Hematopoietic multipotent progenitor cell treated with erythropoietin and hydrocortisone succinate and interleukin-3 and kit ligand, for 6 days (in vitro differentiated cells): ENCODE data around the gene CTRB1.
"Not testable (repeated sequence)": the region's sequence is repeated elsewhere in the genome, so short reads cannot be mapped to it uniquely, and the experiment has no call there.

Source experiments
- DNase-seq: peaks from one replicate; pipeline ENCODE4 v3.0.0-alpha.2; 2015

Gene CTRB1

GRCh38 chr16:75226550-75227360 lies 8.0 kb downstream of the CTRB1 start:
- no peak for DNase-seq

GRCh38 chr16:75227361-75228142 lies 8.8 kb downstream of the CTRB1 start:
- DNase-seq = no peak

GRCh38 chr16:75228143-75228976 lies 9.6 kb downstream of the CTRB1 start:
- DNase-seq = no peak

GRCh38 chr16:75229172-75230031 lies 10.6 kb downstream of the CTRB1 start:
- no peak for DNase-seq

- no peak for DNase-seq
These were observed 11.8 kb downstream of the CTRB1 start for GRCh38 chr16:75230471-75231110.

GRCh38 chr16:75231570-75231969 lies 12.8 kb downstream of the CTRB1 start:
- DNase-seq = no peak

- no peak for DNase-seq
These were observed 14.8 kb downstream of the CTRB1 start for GRCh38 chr16:75233611-75233938.

- no peak for DNase-seq
These were observed 16.3 kb downstream of the CTRB1 start for GRCh38 chr16:75234856-75235696.

GRCh38 chr16:75235721-75236193 lies 17.0 kb downstream of the CTRB1 start:
- no peak for DNase-seq

- DNase-seq = no peak
These were observed 17.4 kb downstream of the CTRB1 start for GRCh38 chr16:75236232-75236631.

GRCh38 chr16:75236736-75237397 lies 18.1 kb downstream of the CTRB1 start:
- DNase-seq = no peak

- no peak for DNase-seq
These were observed 18.8 kb downstream of the CTRB1 start for GRCh38 chr16:75237398-75238131.

GRCh38 chr16:75238132-75238852 lies 19.5 kb downstream of the CTRB1 start:
- no peak for DNase-seq

GRCh38 chr16:75238853-75239541 lies 20.2 kb downstream of the CTRB1 start:
- DNase-seq = no peak

- no peak for DNase-seq
These were observed 20.8 kb downstream of the CTRB1 start for GRCh38 chr16:75239542-75240122.

- DNase-seq = not testable (repeated sequence)
These were observed 21.8 kb downstream of the CTRB1 start for GRCh38 chr16:75240633-75241032.

GRCh38 chr16:75241412-75241811 lies 22.6 kb downstream of the CTRB1 start:
- DNase-seq = no peak

- DNase-seq = no peak
These were observed 23.2 kb downstream of the CTRB1 start for GRCh38 chr16:75241955-75242354.
